SKM-1 (cell line): ENCODE results near the gene EXOC3.
"Not testable (repeated sequence)": the region's sequence is repeated elsewhere in the genome, so short reads cannot be mapped to it uniquely, and the experiment has no call there.

Experiments
- DNase-seq: peaks from one replicate; lab custom pipeline; 2025; ENCODE audit not compliant: unreplicated experiment; lab: John Stamatoyannopoulos, UW

Gene EXOC3

DNA sequence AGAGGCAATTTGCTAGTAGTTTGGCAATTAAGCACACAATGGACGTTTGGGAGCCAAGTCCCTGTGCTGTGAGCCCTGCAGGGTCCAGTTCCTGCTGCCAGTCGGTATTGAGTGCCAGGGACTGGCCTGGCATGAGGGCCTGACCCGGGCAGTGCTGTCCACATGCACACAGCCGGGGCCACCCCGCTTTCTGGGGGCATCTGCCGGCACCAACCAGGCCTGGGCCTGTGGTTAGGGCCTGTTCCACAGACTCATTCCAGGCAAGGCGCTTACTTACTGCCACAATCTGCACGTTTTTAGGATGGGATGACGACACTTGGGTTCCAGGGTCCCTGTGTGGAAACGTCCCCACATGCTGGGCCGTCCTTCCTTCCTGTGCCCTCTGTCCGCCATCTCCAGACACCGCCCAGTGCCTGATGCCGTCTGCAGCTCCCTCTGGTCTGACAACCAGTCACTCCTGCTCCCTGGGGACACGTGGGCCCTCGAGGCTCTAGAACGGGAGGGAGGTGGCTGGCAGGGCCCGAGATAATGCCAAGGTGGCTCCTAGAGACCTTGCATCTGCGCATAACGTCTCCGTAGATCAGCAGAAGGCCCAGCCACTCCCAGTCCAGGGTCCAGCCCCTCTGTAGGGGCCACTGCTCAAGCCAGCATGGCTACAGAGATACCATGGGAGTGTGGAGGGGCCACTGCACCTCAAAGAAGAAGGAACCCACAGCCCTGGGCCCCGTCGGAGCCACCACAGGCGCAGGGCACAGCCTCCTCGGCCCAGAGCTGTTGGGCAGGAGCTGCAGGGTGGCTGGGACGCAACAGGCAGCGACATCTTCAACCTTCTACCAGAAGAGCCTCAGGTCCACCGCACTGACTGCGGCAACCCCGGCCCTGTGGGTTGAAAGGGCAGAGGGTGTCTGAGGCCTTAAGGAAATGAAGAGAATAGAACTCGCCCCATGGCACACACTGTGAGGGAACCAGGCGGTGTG, 56.5 kb downstream of the EXOC3 start:
- DNase-seq = no peak

DNA sequence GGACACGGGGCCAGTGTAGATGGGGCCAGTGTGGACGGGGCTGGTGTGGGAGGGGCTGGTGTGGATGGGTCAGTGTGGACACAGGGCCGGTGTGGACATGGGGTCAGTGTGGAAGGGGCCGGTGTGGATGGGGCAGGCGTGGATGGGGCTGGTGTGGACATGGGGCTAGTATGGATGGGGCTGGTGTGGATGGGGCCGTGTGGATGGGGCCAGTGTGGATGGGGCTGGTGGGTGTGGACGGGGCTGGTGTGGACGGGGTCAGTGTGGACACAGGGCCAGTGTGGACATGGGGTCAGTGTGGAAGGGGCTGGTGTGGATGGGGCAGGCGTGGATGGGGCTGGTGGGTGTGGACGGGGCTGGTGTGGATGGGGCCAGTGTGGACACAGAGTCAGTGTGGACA, 57.5 kb downstream of the EXOC3 start:
- no peak for DNase-seq

DNA sequence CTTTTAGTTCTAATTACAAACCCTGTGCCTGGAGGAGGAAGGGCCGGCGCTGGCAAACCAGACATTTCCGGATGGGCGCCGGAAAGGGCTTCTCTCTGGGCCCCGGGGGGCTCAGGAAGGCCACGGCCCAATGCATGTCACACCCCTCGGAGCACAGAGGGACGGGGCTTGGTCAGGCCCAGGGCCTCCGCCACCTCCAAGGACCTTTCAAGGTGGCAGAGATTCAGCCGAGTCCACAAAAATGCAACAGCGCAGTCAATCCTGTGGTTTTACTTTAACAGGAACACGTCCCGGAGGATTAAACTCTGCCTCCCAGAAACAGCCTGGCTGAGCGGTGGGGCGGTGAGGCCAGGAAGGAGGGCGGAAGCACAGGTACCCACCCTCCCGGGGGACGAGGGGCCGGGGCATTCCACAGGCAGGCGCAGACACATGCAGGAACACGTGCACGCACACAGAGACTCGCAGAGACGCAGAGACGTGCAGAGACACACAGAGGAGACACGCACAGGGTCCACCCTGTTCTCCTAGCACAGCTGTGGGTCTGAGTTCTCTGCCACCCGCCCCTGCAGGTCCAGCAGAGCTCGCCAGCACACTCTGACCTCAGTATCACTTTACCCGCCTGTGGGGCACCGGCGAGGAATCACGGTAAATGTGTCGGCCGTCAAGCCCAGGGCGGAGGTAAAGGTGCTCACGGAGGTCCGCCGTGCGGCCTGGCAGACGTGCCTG, 58.3 kb downstream of the EXOC3 start:
- no peak for DNase-seq

- no peak for DNase-seq
Measured at GRCh38 chr5:501831-502184, 58.8 kb downstream of the EXOC3 start.

DNA sequence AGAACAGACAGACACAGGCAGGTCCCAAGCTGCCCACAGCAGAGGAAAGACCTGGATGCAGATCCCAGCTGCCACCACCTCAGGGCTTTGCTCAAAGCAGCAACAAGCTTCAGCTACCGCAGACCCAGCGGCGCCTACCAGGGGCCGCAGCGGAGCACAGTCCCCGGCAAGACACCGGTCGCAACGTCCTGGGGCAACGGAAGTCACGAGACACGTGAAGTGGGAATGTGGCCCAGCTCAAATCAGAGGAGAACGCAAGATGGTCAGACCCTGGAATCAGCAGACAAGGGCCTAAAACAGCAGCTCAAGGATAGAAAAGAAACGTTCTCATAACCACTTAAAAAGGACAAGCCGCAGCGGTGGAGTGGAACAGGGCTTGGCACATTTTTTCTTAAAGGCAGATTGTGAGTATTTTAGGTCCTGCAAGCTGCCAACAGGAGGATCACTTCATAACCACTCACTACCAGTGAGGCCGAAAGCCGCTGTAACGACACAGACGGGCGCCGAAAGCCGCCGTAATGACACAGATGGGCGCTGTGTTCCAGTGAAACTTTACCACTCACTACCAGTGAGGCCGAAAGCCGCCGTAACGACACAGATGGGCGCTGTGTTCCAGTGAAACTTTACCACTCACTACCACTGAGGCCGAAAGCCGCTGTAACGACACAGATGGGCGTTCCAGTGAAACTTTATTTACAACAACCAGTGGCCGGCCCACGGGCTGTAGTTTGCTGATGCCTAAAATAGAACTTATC, 59.5 kb downstream of the EXOC3 start:
- DNase-seq = no peak

- DNase-seq = no peak
Measured at GRCh38 chr5:504326-505154, 61.6 kb downstream of the EXOC3 start.

DNA sequence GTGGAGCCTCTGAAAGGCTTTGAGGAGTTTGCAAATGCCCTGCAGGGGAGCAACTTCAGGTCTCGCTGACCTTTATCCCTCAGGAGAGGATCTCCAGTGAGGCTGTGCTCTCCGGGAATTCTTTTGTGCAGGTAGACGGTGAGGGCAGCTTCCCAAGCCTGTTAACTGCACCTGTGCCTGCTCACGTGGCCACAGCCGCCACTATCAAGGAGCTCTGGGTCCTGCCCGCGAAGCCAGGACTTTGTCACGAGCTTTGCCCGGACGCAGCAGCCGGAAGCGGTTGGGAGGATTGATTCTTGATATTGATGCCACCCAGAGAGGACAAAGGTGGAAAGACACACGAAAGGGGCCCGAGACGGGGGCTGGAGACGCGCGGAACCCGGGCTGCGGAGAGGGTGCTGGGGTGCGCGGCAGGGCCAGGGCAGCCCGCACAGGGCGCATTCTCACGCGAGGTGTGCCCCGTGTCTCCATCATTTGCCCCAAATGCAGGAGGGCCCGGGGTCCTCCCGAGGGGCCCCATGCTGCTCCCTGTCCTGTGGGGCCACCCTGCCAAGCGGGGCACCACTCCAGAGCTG, 63.1 kb downstream of the EXOC3 start:
- DNase-seq = no peak

DNA sequence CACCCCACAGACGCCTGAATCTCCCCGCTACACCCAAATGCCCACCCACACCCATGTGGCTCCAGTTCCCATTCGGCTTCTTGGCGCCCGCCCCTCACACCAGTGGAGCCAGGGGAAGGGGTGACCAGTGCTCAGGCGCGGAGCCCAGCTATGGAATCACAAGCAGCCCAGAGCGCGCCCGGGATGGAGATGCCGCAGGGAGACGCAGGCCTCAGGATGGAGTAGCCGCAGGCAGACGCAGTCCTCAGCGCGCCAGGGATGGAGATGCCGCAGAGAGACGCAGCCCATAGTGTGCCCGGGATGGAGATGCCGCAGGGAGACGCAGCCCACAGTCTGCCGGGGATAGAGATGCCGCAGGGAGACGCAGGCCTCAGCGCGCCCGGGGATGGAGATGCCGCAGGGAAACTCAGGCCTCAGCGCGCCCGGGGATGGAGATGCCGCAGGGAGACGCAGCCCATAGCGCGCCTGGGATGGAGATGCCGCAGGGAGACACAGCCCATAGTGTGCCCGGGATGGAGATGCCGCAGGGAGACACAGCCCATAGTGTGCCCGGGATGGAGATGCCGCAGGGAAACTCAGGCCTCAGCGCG, 65.1 kb downstream of the EXOC3 start:
- not testable (repeated sequence) for DNase-seq

- no peak for DNase-seq
Measured at GRCh38 chr5:509611-510185, 66.7 kb downstream of the EXOC3 start.

DNA sequence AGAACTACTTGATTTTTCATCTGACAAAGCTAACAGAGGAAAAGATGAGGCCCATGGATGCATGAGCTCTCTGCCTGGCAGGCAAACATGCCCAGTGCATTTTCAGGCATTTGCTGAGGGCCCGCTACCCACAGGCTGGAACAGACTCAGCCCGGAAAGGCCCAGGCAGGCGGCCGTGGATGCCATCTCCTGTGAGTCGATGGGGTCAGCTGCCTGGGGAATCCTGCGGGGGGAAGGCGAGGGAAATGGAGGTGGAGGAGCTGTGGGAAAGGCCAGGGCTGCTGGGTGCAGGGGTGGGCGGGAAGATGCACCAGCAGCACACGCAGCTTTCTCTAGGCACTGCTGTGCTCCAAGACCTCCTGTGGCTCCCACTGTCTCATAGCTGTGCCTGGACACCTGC, 67.5 kb downstream of the EXOC3 start:
- DNase-seq = no peak

DNA sequence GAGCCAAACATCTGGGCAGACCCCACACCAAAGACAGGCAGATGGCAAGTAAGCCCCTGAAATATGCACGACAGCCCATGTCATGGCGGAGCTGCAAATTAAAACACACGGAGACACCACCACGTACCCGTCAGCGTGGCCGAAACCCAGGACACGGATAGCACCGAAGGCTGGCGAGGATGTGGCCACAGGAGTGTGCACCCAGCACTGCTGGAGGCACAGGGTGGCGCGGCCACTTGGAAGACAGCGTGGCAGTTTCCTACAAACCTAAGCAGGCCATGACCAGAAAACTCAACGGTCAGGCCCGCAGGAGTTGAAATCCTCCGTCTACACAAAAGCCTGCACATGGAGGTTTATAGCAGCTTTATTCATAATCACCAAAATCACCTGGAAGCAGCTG, 68.5 kb downstream of the EXOC3 start:
- DNase-seq = no peak

DNA sequence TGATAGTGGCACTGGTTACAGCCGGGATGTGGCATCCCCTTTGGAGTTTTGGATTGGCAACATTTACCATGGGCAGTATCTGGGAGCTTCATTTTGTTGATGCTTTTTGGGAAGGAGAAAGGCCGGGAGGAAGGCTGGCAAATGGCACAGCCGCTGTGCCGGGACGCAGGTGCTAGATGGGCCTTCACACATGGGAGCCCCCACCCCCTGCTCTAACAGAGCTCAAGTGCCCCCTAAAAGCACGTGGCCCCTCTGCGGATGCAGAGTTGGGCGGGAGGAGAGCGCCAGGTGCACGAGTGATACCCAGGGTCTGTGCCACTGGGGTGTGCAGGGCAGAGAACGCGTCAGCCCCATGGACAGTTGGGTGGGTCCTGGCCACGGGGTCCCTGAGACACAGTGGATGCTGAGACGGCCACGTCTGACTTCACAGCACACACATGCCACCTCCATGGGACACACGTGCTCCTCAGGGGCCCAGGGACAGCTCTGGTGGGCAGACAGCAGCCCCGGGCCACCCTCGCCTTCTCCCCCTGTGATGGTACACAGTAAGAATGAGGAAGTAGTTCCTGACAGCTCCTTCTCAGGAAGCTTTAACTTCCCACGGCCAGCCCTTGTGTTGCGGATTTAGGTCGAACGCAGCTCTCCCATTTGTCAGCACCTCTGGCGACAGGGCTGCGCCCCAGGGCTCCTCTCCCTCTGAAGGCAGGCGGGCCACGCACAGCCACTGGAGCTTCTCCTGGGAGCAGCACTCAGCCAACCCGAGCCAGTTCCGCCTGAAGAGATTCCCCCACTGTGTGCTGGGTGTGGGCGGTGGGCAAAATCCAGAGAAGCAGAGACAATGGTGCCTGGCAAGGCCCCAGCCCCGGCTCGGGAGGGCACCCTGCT, 70.5 kb downstream of the EXOC3 start:
- DNase-seq = no peak

DNA sequence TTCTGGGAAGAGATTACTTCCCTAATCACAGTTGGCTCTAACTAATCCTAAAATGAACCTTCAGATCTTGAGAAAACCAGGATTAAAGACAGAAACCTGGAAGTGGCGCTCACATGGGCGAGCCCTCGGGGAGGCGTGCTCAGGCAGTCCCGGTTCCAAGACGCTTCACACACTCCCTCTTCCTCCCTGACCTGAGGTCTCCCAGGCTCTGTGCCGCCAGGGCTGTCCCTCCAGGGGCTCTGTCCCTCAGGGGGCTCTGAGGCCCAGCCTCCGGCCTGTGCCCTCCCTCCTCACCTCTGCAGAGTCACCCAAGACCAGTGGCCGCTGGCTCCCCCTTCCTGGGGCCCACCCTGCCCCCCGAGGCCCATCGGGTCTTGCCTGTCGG, 71.1 kb downstream of the EXOC3 start:
- DNase-seq = no peak

DNA sequence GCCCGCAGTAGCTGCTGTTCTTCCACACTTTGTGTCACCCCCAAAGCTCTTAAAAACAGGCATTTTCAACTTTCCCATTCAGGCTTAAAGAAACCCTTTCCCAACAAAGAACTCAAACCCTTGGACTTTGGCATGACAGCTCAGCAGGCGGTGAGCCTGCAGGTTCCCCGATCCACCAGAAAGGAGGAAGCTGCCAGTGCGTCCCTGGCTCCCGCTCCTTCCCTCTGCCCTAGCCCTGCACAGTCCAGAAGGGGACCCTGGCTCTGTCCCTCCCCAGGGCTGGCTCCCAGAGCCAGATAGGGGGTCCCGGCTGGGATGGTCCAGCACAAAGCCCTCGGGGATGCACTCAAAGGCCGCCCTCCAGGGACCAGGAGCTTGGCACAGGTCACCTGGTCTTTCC, 71.7 kb downstream of the EXOC3 start:
- DNase-seq = no peak

DNA sequence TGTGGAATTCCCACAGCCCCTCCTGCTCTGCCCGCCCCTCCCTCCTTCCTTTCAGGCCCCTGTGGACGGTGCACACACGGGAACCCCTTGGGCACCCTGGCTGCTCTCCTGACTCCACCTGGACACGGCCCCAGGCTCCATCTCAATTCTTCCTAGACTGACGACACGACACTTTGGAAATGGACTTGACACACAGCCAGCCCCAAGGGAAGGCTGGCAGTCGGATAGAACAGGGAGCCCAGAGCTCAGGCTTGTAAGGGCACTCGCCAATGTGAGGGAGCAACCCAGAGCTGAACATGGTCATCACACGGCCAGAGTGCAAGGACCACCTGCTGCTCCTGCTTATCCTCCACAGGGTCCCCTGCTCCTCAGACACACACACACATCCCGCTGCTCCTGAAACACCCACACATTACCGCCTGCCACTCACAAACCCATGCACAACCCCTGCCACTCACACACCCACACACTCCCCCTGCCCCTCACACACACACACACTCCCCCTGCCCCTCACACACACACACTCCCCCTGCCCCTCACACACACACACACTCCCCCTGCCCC, 72.4 kb downstream of the EXOC3 start:
- no peak for DNase-seq

GRCh38 chr5:516338-516925, 73.5 kb downstream of the EXOC3 start:
- no peak for DNase-seq
